ENCODE results near the gene SLC10A6. TPM values are rescaled to one million over a fixed set of nuclear protein-coding genes. Genes with fewer than 3 reads are reported as not detected.

The SLC10A6 gene
- total and polyA plus RNA-seq, 2 donors (not counting 3 experiments of a cell fraction or from before 2014, with no cell fraction given): 0.04 TPM; not detected in 1

DNA sequence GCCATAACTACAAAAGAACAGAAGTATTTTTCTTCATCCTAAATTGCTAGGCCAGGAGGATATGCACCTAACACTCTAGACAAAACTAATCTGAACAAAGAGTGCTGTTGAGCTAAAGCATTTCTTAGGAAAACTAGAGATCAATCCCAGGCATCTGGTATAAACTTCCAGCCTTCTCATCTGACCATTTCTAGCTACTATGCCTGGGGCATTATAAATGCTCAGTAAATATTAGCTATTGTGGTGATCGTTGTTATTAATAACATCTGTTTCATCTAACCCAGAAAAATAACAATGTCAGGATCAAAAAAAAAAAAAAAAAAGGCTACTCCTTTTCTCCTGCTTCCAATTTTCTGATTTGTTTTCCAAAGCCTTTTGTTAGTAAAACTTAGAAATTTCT lies 7.7 kb upstream of the SLC10A6 start:
- no peak for DNase-seq (ENCODE audit: low read depth, low spot score)
- Histone ChIP-seq H3K4me3 (replicated peaks in 1 of 3; ENCODE audit: insufficient read depth in 1 of 3, low read depth in 1 of 3, low read length in 3 of 3) (no peak overlapping the region), H3K4me2 (ENCODE audit: insufficient read depth, low read length) (no peak overlapping the region), H4K20me1 (replicated peaks; ENCODE audit: control insufficient read depth, extremely low read depth, insufficient read depth, low read length) (no peaks in the 10 kb centered on the region), H3K27me3 (ENCODE audit: control insufficient read depth in 2 of 2, insufficient read depth in 2 of 2, low read length in 2 of 2) (no peaks in the 10 kb centered on the region), H3K4me1 (ENCODE audit: control insufficient read depth, extremely low read depth, insufficient read depth, low read length) (no peaks in the 10 kb centered on the region), H3K36me3 (ENCODE audit: control insufficient read depth in 2 of 2, extremely low read depth in 1 of 2, insufficient read depth in 2 of 2, low read length in 2 of 2) (no peaks in the 10 kb centered on the region), H3K9me3 (replicated peaks; ENCODE audit: control insufficient read depth, insufficient read depth, low read length) (no peaks in the 10 kb centered on the region), H3K9me1 (replicated peaks; ENCODE audit: control insufficient read depth, extremely low read depth, insufficient read depth, low read length) (no peaks in the 10 kb centered on the region), H3K9ac (replicated peaks; ENCODE audit: extremely low read depth, insufficient read depth, low read length) (no peak overlapping the region), H2AFZ (ENCODE audit: low read depth, low read length) (peak overlapping the region; percentile 26), H3K79me2 (ENCODE audit: control insufficient read depth, insufficient read depth, low read length) (no peaks in the 10 kb centered on the region), H3K27ac (ENCODE audit: insufficient read depth, low read depth, low read length) (no peak overlapping the region)
- ChIA-PET POLR2A (no interaction called here), CTCF (interaction anchor here (0.6 to 1.4 kb wide), 3 partner anchors 22 to 148 kb away, joined by 3 to 4 read pairs (median 3); no protein-coding TSS in a partner anchor)
- intact Hi-C loops (cut with micrococcal nuclease): no loop called here
- no TSS peak for BruUV-seq (replicated peaks)
- TF ChIP-seq, protein P1, sequence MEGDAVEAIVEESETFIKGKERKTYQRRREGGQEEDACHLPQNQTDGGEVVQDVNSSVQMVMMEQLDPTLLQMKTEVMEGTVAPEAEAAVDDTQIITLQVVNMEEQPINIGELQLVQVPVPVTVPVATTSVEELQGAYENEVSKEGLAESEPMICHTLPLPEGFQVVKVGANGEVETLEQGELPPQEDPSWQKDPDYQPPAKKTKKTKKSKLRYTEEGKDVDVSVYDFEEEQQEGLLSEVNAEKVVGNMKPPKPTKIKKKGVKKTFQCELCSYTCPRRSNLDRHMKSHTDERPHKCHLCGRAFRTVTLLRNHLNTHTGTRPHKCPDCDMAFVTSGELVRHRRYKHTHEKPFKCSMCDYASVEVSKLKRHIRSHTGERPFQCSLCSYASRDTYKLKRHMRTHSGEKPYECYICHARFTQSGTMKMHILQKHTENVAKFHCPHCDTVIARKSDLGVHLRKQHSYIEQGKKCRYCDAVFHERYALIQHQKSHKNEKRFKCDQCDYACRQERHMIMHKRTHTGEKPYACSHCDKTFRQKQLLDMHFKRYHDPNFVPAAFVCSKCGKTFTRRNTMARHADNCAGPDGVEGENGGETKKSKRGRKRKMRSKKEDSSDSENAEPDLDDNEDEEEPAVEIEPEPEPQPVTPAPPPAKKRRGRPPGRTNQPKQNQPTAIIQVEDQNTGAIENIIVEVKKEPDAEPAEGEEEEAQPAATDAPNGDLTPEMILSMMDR (IDR thresholded peaks at IDR 0.05; ENCODE audit: extremely low read depth in 1 of 2, insufficient read depth in 1 of 2, low read depth in 1 of 2, low read length in 2 of 2): no peak
- no peak for TF ChIP-seq FOS (IDR thresholded peaks at IDR 0.05; ENCODE audit: borderline replicate concordance, insufficient read depth, low read length)
- TF ChIP-seq, protein P2, sequence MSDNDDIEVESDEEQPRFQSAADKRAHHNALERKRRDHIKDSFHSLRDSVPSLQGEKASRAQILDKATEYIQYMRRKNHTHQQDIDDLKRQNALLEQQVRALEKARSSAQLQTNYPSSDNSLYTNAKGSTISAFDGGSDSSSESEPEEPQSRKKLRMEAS (IDR thresholded peaks at IDR 0.05; ENCODE audit: insufficient read depth, insufficient read length): no peak
- TF ChIP-seq EZH2 (IDR thresholded peaks at IDR 0.05; ENCODE audit: borderline replicate concordance, low read depth, low read length, severe bottlenecking): no peak
- no peak for TF ChIP-seq GATA2 (IDR thresholded peaks at IDR 0.05; ENCODE audit: insufficient read depth, insufficient read length, low read depth, low read length)
- no peak for TF ChIP-seq JUN (IDR thresholded peaks at IDR 0.05; ENCODE audit: borderline replicate concordance, insufficient read depth, insufficient read length, low read depth)
- TF ChIP-seq MYC (IDR thresholded peaks at IDR 0.05; ENCODE audit: low read depth, low read length): no peak
- no peak for TF ChIP-seq POLR2AphosphoS5 (IDR thresholded peaks at IDR 0.05; ENCODE audit: insufficient read depth, low read depth, low read length)
- no peak for TF ChIP-seq POLR2A (IDR thresholded peaks at IDR 0.05; ENCODE audit: low read depth, low read length)
- peak; percentile 4 for FAIRE-seq
- dilution Hi-C loops (cut with MboI; ENCODE audit: extremely low pct_ligation_motif_present, low sequenced_read_pairs): no loop called here

All from endothelial cell of umbilical vein (primary cell).